K562 (cell line): ENCODE data around the gene B3GALT6. TPM values are rescaled to one million over a fixed set of nuclear protein-coding genes. Genes with fewer than 3 reads are reported as not detected.

Source experiments
- ZNF133 ChIP-seq: fragments of 250-450 bp; sonication (Bioruptor Pico); IDR thresholded peaks from 2 replicates; pipeline ENCODE4 v1.4.0; 2020; ENCODE audit warnings: mild to moderate bottlenecking
- ZNF830 ChIP-seq: fragments of 250-450 bp; sonication (Bioruptor Pico); IDR thresholded peaks from 2 replicates; pipeline ENCODE4 v1.5.0; 2021; ENCODE audit warnings: mild to moderate bottlenecking
- polyA plus RNA-seq, 8 experiments: library from polyadenylated mRNA; depleted of rRNA in 4 of 8; stranded (reverse) in 5 of 8; unstranded in 3 of 8; fragments of >200 nt; fragmentation: Nextera tagmentation in 2 of 8; fragmentation: Illumina TruSeq in 1 of 8; extraction: Ambion mirVana in 2 of 8; extraction: Trizol in 1 of 8; gene quantifications; 2 replicates each; pipeline versions ENCODE4 v1.2.1 to v1.2.3, GENCODE V29; 2011 to 2014; ENCODE audit warnings: inconsistent platforms in 1 of 8, missing spikeins in 1 of 8
- total RNA-seq, 7 experiments: library from RNA; depleted of rRNA in 6 of 7; stranded (reverse); fragments of >200 nt in 6 of 7; fragmentation: Illumina TruSeq in 2 of 7; extraction: Trizol in 2 of 7; gene quantifications; 2 replicates each; pipeline versions ENCODE4 v1.2.1 to v1.2.3, GENCODE V29; 2011 to 2021; ENCODE audit warnings: low replicate concordance in 1 of 7
- TF ChIP-seq, protein P1 (sequence below): fragments of 250-450 bp; sonication (Bioruptor Pico); IDR thresholded peaks from 2 replicates; pipeline ENCODE4 v1.8.0; 2022; ENCODE audit warnings: moderate library complexity, mild to moderate bottlenecking, inconsistent platforms
- TF ChIP-seq, protein P2 (sequence below): fragments of 250-450 bp; sonication (Bioruptor Pico); IDR thresholded peaks from 2 replicates; pipeline ENCODE4 v1.8.0; 2022; ENCODE audit warnings: inconsistent platforms
- TF ChIP-seq, protein P3 (sequence below), 2 experiments: fragments of 450-650 bp in 1 of 2; sonication (generic) in 1 of 2; formaldehyde crosslinking in 1 of 2; IDR thresholded peaks; 2 replicates each; pipeline versions ENCODE4 v1.7.1 to v1.9.0; 2016 to 2022; ENCODE audit warnings: inconsistent platforms in 1 of 2, mild to moderate bottlenecking in 1 of 2, missing genetic modification reagents in 1 of 2

The B3GALT6 gene
- total and polyA plus RNA-seq, 9 of the 15 experiments (the other 6 are each of a cell fraction or from before 2014, with no cell fraction given): 0.68 to 29.8 (median 9.9) TPM

DNA sequence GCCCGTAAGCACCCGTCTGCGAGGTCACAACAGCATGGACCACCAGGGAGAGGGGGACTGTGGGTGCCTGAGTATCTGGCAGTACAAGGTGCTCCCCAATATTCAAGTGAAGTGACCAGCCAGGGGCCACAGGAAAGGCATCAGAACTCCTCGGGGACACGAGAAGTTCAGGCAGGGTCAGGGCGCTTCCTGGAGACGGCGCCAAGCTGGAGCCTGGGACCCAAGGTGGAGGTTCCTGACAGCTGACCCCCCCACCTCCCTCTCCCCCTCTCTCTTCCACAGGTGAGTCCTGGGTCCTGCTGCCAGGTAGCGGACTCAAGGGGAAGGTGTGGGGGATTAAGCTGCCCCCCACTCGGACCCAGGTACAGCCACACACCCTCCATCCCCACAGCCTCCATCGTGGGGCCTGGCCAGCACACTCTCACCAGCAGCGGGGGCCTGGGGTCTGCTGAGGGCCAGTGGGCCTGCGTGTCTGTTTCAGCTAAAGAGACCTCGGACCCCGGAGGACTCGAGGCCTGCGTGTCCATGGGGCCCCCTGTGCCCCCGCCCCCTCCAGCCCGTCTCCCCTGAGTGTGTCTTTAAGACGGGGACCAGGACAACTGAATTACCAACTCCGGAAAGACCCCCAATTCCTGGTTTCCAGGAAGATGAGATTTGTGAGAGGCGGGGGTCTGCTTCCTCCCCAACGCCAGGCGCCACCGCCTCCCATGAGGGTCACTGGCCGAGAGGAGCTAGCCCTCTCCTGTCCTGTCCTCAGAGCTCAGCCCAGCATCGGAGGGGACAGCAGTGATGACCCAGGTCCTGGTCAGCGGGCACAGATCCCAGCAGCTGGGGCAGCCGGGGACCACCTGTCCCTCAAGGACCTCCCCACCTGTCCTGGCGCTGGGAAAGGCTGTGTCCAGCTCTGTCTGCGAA is 31.8 kb upstream of the B3GALT6 start (continued):
- TF ChIP-seq, protein P1, sequence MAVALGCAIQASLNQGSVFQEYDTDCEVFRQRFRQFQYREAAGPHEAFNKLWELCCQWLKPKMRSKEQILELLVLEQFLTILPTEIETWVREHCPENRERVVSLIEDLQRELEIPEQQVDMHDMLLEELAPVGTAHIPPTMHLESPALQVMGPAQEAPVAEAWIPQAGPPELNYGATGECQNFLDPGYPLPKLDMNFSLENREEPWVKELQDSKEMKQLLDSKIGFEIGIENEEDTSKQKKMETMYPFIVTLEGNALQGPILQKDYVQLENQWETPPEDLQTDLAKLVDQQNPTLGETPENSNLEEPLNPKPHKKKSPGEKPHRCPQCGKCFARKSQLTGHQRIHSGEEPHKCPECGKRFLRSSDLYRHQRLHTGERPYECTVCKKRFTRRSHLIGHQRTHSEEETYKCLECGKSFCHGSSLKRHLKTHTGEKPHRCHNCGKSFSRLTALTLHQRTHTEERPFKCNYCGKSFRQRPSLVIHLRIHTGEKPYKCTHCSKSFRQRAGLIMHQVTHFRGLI (CRISPR knock-in tag): no peak
- TF ChIP-seq ZNF830 (CRISPR knock-in tag) (peak; percentile 23; the same call in 1 of the 2 replicates), ZNF133 (CRISPR knock-in tag) (no peak)
- TF ChIP-seq, protein P2, sequence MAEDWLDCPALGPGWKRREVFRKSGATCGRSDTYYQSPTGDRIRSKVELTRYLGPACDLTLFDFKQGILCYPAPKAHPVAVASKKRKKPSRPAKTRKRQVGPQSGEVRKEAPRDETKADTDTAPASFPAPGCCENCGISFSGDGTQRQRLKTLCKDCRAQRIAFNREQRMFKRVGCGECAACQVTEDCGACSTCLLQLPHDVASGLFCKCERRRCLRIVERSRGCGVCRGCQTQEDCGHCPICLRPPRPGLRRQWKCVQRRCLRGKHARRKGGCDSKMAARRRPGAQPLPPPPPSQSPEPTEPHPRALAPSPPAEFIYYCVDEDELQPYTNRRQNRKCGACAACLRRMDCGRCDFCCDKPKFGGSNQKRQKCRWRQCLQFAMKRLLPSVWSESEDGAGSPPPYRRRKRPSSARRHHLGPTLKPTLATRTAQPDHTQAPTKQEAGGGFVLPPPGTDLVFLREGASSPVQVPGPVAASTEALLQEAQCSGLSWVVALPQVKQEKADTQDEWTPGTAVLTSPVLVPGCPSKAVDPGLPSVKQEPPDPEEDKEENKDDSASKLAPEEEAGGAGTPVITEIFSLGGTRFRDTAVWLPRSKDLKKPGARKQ (CRISPR knock-in tag): no peak
- TF ChIP-seq, protein P3, sequence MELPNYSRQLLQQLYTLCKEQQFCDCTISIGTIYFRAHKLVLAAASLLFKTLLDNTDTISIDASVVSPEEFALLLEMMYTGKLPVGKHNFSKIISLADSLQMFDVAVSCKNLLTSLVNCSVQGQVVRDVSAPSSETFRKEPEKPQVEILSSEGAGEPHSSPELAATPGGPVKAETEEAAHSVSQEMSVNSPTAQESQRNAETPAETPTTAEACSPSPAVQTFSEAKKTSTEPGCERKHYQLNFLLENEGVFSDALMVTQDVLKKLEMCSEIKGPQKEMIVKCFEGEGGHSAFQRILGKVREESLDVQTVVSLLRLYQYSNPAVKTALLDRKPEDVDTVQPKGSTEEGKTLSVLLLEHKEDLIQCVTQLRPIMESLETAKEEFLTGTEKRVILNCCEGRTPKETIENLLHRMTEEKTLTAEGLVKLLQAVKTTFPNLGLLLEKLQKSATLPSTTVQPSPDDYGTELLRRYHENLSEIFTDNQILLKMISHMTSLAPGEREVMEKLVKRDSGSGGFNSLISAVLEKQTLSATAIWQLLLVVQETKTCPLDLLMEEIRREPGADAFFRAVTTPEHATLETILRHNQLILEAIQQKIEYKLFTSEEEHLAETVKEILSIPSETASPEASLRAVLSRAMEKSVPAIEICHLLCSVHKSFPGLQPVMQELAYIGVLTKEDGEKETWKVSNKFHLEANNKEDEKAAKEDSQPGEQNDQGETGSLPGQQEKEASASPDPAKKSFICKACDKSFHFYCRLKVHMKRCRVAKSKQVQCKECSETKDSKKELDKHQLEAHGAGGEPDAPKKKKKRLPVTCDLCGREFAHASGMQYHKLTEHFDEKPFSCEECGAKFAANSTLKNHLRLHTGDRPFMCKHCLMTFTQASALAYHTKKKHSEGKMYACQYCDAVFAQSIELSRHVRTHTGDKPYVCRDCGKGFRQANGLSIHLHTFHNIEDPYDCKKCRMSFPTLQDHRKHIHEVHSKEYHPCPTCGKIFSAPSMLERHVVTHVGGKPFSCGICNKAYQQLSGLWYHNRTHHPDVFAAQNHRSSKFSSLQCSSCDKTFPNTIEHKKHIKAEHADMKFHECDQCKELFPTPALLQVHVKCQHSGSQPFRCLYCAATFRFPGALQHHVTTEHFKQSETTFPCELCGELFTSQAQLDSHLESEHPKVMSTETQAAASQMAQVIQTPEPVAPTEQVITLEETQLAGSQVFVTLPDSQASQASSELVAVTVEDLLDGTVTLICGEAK (IDR thresholded peaks at IDR 0.05): no peak
- TF ChIP-seq, protein P3 (CRISPR knock-in tag; IDR thresholded peaks at IDR 0.05): 0 out of 2 replicates have a peak, but pooled peaks have one; percentile 9
- TF ChIP-seq, all 486 proteins: peak for 6
